ENCODE measurements around the gene PRDM16.

DNA sequence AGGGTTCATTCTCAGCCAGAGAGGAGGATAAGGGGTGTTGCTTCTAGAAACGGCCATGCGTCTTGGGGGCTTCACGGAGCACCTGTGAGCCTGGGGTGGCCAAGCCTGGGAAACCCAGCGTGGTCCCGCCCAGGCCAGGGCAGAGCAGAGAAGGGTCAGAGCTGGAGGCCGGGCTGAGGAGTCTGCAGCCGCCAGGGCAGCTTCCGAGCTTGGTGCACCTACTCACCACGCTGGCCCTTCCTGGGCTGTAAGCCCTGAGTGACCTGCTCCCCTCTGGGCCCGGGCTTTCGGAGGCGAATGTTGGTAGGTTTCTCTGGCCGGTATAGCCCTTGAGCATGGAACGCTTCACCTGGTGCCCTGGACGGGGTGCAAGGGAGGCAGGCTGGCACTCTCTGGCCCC lies 215.7 kb downstream of the PRDM16 start:
- TF ChIP-seq CTCF (IDR thresholded peaks at IDR 0.05) (no peak), POLR2A (IDR thresholded peaks at IDR 0.05) (no peak)
